Erythroblast (primary cell): ENCODE data around the gene ZNF578.
"Not testable (repeated sequence)": the region's sequence is repeated elsewhere in the genome, so short reads cannot be mapped to it uniquely, and the experiment has no call there.

Experiments
- DNase-seq, 2 experiments: peaks; one replicate each; lab custom pipeline; 2025; lab: John Stamatoyannopoulos, UW
- GATA1 ChIP-seq: IDR thresholded peaks from 2 replicates; pipeline ENCODE4 v1.6.1; 2011; ENCODE audit warnings: low read depth, mild to moderate bottlenecking, control low read depth, low read length, moderate library complexity
- POLR2A ChIP-seq: IDR thresholded peaks from 2 replicates; pipeline ENCODE4 v1.6.1; 2011; ENCODE audit warnings: mild to moderate bottlenecking, low read length

The ZNF578 gene

DNA sequence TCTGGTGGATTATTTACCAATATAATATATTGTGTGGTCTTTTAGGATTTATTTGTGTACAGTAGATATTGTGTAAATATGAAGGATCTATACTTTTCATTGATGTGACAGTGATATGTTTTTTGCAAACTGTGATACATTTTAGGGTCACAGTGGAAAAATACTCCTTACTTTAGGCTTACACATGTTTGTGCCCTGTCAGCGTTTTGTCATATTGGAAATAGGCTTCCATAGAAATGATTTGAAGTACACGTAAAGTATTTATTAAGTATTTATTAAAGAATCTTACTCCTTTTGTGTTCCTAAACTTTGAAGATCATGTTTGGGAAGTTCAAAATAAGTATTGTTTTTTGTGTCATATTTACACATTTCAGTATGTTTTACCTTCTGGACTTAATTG is 79.1 kb downstream of the ZNF578 start:
- DNase-seq, result no peak
- TF ChIP-seq GATA1 (no peak), POLR2A (no peak)

DNA sequence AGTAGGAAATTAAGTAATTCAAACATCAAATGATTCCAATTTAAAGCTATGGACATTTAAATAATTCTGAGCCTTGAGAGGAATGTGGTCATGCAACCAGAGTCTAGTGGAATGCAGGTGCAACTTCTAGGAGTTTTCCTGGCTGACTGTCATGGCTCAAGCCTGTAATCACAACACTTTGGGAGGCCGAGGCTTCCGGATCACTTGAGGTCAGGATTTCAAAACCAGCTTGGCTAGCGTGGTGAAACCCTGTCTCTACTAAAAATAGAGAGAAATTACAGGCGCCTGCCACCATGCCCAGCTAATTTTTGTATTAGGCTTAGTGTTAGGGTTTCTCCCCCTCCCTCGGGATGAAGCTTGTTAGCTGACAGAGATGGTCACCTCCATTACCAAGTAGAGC is 80.5 kb downstream of the ZNF578 start:
- TF ChIP-seq GATA1 (no peak), POLR2A (no peak)
- DNase-seq, result no peak

DNA sequence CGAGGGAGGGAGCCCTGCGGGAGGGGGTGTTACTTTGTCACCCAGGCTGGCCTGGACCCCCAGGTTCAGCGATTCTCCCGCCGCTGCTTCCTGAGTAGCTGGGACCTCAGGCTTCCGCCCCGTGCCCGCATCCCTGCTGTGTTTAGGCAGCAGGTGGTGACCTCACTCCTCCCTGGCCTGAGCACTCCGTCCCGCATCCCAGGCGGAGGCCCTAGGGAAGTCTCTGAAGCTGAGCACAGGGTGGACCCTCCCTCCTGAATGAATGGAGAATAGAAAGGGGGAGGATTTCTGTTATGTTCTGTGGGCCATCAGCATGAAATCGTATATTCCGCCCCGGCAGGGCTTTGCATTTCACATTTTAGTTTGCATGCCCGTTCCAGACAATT is 82.0 kb downstream of the ZNF578 start:
- not testable (repeated sequence) for DNase-seq

DNA sequence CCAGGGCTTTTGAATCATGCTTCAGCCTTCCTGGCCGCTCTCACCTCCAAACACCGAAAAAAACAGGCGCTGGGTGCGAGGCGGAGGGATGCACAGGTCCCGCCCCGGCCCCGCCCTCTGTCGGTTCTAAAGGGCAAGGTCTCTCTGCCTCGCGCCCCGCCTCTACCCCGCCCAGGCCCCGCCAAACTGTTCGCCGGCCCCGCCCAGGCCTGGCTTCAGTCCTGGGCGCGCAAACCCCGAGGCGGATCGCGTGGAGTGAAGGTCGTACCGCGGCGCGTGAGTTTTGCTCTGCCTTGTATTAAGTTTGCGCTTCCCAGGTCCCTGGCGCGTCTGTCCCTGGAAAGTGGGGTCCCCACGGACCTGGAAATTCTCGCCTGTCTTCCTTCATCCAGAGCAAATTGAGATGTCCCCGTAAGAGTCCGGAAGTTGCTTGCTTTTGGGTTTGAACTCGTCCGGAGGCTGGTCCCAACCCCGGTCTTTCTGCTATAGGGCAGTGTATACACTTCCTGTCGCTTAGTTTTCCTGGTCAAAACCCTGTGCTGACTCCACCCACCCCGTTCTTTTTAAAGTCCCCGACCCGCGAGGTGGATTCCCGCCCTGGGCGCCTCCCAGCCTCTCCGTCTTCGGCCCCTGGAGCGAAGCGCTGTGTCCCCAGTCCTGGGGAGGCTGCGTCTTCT is 82.6 kb downstream of the ZNF578 start:
- DNase-seq, result peak; percentile 84 to 89

DNA sequence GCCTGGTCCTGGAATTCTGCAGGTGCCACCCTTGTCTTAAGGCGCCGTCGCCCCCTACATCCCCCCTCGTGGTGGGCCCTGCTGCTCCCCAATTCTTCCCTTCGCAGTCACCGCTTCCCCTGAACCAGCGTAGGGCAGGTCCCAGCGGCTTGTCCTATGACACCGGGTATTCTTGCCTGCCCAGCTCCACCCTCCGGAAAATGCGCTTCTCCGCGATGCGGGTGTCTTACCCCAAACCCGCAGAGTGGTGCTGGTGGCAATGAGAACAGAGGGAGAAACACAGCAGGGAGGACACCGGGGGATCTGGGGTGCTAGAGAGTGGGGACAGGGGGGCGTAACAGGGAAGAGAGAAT is 83.1 kb downstream of the ZNF578 start:
- no peak for TF ChIP-seq GATA1
- TF ChIP-seq POLR2A, result no peak
- peak in 1 of 2 experiments; percentile 62 for DNase-seq

More for the DNA sequence above, 82.6 kb downstream of the ZNF578 start:
- TF ChIP-seq POLR2A (peak; percentile 65), GATA1 (no peak)

DNA sequence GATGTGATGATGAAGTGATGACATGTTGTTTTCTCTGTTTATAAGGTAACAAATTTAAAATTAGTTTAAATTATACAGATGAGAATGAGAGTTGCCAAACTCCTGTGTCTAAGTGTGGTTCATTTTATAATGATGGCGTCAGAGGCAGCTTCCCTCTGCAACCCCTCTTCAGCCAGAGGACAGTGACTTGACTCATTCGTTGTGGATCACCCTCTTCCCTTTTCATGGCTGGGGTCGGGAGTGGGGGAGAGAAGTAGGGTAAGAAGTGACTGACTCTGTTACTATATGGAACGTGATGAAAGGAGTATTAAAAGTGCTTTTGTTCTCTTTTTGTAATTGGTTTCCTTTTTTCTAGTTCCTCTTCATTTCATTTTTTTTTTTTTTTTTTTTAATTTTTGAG is 85.5 kb downstream of the ZNF578 start:
- not testable (repeated sequence) for DNase-seq

DNA sequence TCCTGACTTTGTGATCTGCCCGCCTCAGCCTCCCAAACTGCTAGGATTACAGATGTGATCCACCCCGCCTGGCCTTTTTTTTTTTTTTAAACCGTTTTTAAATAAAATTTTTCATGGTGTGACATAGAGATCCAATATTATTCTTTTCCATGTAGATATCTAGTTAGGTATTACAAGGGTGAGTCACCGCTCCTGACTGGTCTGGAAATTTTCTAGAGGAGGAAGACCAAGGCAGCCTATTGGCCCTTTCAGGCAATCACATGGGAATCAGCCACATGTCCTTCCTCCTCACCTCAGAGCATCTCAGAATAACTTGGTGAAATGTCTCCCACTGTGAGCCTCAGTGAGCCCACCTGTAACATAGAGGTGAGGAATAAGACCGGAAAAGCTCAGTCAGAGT is 87.8 kb downstream of the ZNF578 start:
- not testable (repeated sequence) for DNase-seq

DNA sequence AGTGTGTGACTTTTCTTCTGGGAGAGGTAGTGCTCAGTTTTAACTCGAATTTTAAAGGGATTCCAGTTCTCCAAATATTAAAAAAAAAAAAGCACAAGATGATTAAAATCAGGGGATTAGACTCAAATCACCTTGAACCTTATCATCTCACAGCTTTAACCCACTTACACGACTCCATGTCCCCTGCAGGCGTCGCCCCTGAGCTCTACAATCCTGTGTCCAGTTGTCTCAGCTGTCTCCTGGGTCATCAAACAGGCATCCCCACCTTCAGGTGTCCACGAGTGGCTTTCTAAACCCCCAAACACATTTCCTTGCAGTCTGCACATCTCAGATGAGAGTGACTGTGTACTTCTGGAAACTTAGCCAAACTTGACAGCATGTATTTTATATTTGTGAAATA is 88.3 kb downstream of the ZNF578 start:
- no peak for DNase-seq
- no peak for TF ChIP-seq GATA1
- TF ChIP-seq POLR2A, result no peak

DNA sequence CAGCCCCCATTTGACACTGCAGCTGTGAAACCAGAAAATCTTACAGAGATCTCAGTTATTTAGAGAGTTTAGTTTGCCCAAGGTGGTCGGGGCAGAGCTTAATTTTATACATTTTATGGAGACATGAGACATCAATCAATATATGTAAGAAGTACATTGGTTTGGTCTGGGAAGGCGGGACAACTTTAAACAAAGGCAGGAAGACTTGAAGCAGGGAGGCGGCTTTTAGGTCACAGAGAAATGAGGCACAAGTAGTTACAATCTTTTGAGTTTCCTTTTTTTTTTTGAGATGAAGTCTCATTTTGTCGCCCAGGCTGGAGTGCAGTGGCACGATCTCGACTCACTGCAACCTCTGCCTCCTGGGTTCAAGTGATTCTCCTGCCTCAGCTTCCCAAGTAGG is 89.2 kb downstream of the ZNF578 start:
- not testable (repeated sequence) for DNase-seq

DNA sequence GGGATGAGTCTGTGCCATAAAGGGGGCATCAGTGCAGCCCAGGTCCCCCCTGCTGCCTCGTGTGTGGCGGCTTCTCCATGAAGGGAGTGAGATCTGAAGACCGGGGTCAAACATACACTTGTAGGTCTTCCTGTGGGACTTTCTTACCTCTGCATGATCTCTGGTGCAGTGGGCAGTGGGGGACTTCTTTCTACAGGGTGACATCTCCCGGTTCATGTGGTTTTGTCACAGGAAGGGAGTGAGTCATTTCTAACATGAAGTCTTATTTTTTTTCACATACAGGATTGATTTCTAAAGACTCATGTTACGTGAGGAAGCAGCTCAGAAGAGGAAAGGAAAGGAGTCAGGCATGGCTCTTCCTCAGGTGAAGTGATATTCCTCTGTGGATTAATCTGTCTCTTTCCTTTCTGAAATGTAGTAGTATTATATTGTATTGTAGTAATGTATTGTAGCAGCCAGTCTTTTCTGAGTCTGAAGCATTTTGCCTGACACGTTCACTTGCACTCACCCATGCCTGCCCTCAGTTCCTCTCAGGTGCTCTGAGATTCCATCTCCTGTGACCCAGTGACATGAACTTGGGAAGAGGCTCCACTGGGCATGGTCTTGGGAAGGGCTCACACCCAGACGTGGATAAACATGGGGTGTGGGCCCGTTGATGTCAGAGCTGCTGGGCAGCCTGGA is 89.8 kb downstream of the ZNF578 start:
- TF ChIP-seq GATA1 (no peak), POLR2A (no peak)
- DNase-seq, result no peak

DNA sequence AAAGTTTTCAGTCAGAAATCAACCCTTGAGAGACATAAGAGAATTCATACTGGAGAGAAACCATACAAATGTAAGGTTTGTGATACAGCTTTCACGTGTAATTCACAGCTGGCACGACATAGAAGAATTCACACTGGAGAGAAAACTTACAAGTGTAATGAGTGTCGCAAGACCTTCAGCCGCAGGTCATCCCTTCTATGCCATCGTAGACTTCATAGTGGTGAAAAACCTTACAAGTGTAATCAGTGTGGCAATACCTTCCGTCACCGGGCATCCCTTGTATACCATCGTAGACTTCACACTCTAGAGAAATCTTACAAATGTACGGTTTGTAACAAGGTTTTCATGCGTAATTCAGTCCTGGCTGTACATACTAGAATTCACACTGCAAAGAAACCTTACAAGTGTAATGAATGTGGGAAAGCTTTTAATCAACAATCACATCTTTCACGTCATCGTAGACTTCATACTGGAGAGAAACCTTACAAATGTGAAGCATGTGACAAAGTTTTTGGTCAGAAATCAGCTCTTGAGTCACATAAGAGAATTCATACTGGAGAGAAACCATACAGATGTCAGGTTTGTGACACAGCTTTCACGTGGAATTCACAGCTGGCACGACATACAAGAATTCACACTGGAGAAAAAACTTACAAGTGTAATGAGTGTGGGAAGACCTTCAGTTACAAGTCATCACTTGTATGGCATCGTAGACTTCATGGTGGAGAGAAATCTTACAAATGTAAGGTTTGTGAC is 101.0 kb downstream of the ZNF578 start:
- no peak for DNase-seq
- no peak for TF ChIP-seq GATA1
- no peak for TF ChIP-seq POLR2A

DNA sequence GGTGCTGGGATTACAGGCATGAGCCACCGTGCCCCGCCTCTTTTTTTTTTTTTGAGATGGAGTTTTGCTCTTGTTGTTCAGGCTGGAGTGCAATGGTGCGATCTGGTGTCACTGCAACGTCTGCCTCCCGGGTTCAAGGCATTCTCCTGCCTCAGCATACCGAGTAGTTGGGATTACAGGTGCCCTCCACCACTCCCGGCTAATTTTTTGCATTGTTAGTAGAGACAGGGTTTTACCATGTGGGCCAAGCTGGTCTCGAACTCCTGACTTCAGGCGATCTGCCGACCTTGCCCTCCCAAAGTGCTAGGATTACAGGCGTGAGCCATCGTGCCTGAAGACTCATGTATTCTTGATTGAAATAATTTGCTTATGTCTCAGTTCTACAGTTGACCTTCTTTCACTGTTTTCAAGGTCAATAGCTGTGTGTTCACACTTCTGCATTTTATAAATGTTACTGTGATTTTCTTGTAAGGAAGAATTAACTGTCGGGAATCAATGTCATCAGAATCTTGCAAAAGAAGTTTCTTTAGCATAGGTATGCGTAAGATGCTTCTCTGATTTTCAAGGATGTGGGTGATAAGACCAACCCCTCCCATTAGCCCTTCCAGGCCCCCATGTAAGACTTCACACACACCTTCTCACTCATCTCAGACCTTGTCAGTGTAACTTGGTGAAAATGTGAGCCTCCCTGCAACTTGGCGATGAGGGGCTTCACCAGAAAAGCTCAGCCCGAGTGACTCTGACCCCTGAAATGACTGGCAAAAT is 104.1 kb downstream of the ZNF578 start:
- TF ChIP-seq GATA1, result no peak
- no peak for TF ChIP-seq POLR2A
- no peak for DNase-seq

DNA sequence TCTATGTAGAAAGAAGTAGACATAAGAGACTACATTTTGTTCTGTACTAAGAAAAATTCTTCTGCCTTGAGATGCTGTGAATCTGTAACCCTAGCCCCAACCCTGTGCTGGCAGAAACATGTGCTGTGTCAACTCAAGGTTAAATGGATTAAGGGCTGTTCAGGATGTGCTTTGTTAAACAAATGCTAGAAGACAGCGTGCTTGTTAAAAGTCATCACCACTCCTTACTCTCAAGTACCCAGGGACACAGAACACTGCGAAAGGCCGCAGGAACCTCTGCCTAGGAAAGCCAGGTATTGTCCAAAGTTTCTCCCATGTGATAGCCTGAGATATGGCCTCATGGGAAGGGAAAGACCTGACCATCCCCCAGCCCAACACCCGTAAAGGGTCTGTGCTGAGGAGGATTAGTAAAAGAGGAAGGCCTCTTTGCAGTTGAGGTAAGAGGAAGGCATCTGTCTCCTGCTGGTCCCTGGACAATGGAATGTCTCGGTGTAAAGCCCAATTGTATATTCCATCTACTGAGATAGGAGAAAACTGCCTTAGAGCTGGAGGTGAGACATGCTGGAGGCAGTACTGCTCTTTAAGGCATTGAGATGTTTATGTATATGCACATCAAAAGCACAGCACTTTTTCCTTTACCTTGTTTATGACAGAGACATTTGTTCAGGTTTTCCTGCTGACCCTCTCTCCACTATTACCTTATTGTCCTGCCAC is 105.5 kb downstream of the ZNF578 start:
- not testable (repeated sequence) for DNase-seq

DNA sequence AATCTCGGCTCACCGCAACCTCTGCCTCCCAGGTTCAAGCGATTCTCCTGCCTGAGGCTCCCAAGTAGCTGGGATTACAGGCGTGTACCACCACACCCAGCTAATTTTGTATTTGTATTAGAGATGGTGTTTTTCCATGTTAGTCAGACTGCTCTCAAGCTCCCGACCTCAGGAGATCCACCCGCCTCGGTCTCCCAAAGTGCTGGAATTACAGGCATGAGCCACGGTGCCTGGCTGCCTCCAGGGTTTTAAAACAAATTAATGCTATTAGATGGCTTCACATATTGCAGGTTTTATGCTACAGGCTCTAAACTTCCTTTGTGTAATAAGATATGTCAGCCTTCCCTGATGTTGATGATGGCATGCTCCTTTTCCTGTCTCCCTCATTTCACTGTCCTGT is 108.3 kb downstream of the ZNF578 start:
- not testable (repeated sequence) for DNase-seq
